ENCODE data around the gene GIMAP7.

DNA sequence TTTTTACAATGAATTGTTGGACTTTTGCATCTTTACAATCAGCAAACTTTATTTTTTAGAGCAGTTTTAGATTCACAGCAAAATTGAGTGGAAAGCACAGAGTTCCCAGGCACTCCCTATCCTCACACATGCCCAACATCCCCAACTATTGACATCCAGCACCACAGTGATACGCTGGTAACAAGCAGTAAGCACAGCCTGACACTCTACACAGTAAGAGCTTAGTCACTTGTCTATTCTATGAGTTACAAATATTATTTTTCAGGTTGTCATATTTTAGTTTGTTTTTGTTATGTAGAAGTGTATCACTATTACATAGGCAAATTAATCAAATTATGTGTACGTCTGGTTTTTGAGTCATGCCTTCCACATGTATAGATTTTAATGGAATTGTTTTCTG is 27.0 kb upstream of the GIMAP7 start:
- TF ChIP-seq POLR2AphosphoS5 (IDR thresholded peaks at IDR 0.05) (no peak), POLR2A (IDR thresholded peaks at IDR 0.05) (no peak), EP300 (IDR thresholded peaks at IDR 0.05) (no peak)
- TF ChIP-seq, protein P1, sequence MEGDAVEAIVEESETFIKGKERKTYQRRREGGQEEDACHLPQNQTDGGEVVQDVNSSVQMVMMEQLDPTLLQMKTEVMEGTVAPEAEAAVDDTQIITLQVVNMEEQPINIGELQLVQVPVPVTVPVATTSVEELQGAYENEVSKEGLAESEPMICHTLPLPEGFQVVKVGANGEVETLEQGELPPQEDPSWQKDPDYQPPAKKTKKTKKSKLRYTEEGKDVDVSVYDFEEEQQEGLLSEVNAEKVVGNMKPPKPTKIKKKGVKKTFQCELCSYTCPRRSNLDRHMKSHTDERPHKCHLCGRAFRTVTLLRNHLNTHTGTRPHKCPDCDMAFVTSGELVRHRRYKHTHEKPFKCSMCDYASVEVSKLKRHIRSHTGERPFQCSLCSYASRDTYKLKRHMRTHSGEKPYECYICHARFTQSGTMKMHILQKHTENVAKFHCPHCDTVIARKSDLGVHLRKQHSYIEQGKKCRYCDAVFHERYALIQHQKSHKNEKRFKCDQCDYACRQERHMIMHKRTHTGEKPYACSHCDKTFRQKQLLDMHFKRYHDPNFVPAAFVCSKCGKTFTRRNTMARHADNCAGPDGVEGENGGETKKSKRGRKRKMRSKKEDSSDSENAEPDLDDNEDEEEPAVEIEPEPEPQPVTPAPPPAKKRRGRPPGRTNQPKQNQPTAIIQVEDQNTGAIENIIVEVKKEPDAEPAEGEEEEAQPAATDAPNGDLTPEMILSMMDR (IDR thresholded peaks at IDR 0.05): no peak

Measured in upper lobe of left lung (tissue), 4 donors.